HEK293 (cell line): ENCODE measurements around the gene PLPP7.

ENCODE experiments used
- CTCF ChIP-seq: fragments of 450-650 bp; formaldehyde crosslinking; IDR thresholded peaks from 2 replicates; pipeline ENCODE4 v1.5.1; 2016; ENCODE audit warnings: missing biosample characterization, missing genetic modification characterization
- PBX3 ChIP-seq: sonication (generic); formaldehyde crosslinking; IDR thresholded peaks from 2 replicates; pipeline ENCODE4 v1.8.1; 2022; ENCODE audit warnings: mild to moderate bottlenecking, moderate library complexity, missing genetic modification reagents
- TCF7L2 ChIP-seq: IDR thresholded peaks from 2 replicates; pipeline ENCODE4 v1.6.1; 2011; ENCODE audit warnings: low read depth, mild to moderate bottlenecking, inconsistent platforms, low read length, moderate library complexity, borderline replicate concordance
- ZNF26 ChIP-seq: fragments of 450-650 bp; formaldehyde crosslinking; IDR thresholded peaks from 2 replicates; pipeline ENCODE4 v1.5.1; 2016; ENCODE audit warnings: missing biosample characterization, missing genetic modification characterization
- ZNF426 ChIP-seq: fragments of 450-650 bp; formaldehyde crosslinking; IDR thresholded peaks from 2 replicates; pipeline ENCODE4 v1.5.1; 2017; ENCODE audit warnings: missing biosample characterization, missing genetic modification characterization, mild to moderate bottlenecking, inconsistent platforms, moderate library complexity
- ZNF501 ChIP-seq: fragments of 450-650 bp; formaldehyde crosslinking; IDR thresholded peaks from 2 replicates; pipeline ENCODE4 v1.5.1; 2016; ENCODE audit warnings: missing biosample characterization, missing genetic modification characterization

- TF ChIP-seq CTCF (tag by site-specific recombination) = no peak
- no peak for TF ChIP-seq PBX3 (CRISPR knock-in tag)
- no peak for TF ChIP-seq ZNF501 (tag by site-specific recombination)
- no peak for TF ChIP-seq ZNF26 (tag by site-specific recombination)
- TF ChIP-seq TCF7L2 = no peak
- TF ChIP-seq ZNF426 = no peak
Measured at GRCh38 chr9:131329241-131329641, 39.7 kb downstream of the PLPP7 start.
